ENCODE results near the gene DYRK3.

DNA sequence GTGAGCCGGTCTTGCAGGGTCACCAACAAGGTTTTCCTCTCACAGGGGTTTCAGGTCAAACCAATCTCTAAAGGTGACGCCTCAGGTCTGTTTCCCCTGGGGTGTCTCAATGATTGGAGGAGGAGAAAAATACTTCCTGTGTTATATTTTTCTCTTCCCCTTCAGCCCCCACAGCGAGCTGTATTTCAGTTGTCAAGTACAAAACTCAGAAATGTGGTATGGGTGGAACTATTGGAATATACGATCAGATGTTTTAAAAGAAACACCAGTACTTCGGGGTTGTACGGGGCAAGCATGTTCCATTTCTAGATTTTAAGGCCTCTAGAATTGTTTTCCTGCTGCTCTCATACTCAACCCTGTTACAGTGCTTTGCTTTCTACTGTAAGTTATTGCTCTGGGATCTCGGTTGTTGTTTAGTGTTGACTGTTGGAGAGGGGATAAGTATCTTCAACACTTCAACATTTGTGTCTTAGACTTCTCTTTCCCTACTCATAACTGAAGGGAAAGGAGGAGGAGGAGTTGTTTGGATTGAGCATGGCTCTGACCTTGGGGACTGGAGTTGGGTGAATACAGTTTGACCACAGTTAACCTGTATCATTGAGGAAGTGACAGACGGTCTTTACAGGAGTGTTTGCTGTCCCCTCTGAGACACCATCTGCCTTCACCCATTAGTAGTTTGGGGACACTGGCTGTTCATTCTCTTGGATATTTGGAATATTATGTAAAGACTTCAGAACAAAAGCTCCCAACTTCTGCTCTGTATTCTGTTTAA lies 51.3 kb downstream of the DYRK3 start:
- TF ChIP-seq, protein P1, sequence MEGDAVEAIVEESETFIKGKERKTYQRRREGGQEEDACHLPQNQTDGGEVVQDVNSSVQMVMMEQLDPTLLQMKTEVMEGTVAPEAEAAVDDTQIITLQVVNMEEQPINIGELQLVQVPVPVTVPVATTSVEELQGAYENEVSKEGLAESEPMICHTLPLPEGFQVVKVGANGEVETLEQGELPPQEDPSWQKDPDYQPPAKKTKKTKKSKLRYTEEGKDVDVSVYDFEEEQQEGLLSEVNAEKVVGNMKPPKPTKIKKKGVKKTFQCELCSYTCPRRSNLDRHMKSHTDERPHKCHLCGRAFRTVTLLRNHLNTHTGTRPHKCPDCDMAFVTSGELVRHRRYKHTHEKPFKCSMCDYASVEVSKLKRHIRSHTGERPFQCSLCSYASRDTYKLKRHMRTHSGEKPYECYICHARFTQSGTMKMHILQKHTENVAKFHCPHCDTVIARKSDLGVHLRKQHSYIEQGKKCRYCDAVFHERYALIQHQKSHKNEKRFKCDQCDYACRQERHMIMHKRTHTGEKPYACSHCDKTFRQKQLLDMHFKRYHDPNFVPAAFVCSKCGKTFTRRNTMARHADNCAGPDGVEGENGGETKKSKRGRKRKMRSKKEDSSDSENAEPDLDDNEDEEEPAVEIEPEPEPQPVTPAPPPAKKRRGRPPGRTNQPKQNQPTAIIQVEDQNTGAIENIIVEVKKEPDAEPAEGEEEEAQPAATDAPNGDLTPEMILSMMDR (IDR thresholded peaks at IDR 0.05): no peak
- no peak for TF ChIP-seq POLR2A (IDR thresholded peaks at IDR 0.05)

Measured in vagina (tissue), 2 donors.